HepG2 (cell line): ENCODE results near the gene UTP15. TPM values are rescaled to one million over a fixed set of nuclear protein-coding genes. Genes with fewer than 3 reads are reported as not detected.

ENCODE experiments used
- AHR ChIP-seq: IDR thresholded peaks from 2 replicates; pipeline ENCODE4 v1.6.1; 2018; ENCODE audit warnings: missing genetic modification reagents, missing compliant biosample characterization
- ARNT2 ChIP-seq: sonication (generic); formaldehyde crosslinking; IDR thresholded peaks from 2 replicates; pipeline ENCODE4 v1.8.0; 2022; ENCODE audit warnings: mild to moderate bottlenecking, low read depth, missing genetic modification reagents, moderate library complexity
- CBX1 ChIP-seq: IDR thresholded peaks from one replicate; pipeline ENCODE4 v1.6.1; 2016; ENCODE audit warnings: antibody characterized with exemption, low read depth
- GABPB1 ChIP-seq: IDR thresholded peaks from 2 replicates; pipeline ENCODE4 v1.6.1; 2016; ENCODE audit warnings: mild to moderate bottlenecking, missing genetic modification reagents, moderate library complexity, missing compliant biosample characterization
- GLI4 ChIP-seq: sonication (generic); formaldehyde crosslinking; IDR thresholded peaks from 2 replicates; pipeline ENCODE4 v1.5.1; 2020; ENCODE audit warnings: missing genetic modification reagents, mild to moderate bottlenecking, moderate library complexity, borderline replicate concordance
- GPN1 ChIP-seq: sonication (generic); formaldehyde crosslinking; IDR thresholded peaks from 2 replicates; pipeline ENCODE4 v1.5.1; 2020; ENCODE audit warnings: missing genetic modification reagents, borderline replicate concordance
- GTF2F1 ChIP-seq: fragments of 150-350 bp; IDR thresholded peaks from 2 replicates; pipeline ENCODE4 v1.6.1; 2014; ENCODE audit warnings: low read length
- HMG20B ChIP-seq: conservative IDR thresholded peaks from 2 replicates; pipeline ENCODE4 v1.6.1; 2016; ENCODE audit warnings: missing genetic modification reagents, missing compliant biosample characterization
- HNRNPUL1 ChIP-seq: fragments of 200-400 bp; formaldehyde crosslinking; IDR thresholded peaks from 2 replicates; pipeline ENCODE4 v1.6.1; 2017; ENCODE audit warnings: low read depth, mild to moderate bottlenecking, low read length, moderate library complexity
- NFIC ChIP-seq: IDR thresholded peaks from 2 replicates; pipeline ENCODE4 v1.6.1; 2012; ENCODE audit warnings: mild to moderate bottlenecking, low read length, inconsistent platforms
- PTBP1 ChIP-seq: fragments of 200-400 bp; formaldehyde crosslinking; IDR thresholded peaks from 2 replicates; pipeline ENCODE4 v1.6.1; 2018; ENCODE audit warnings: low read length, low read depth; ENCODE audit not compliant: poor library complexity, severe bottlenecking
- SP2 ChIP-seq: sonication (generic); formaldehyde crosslinking; IDR thresholded peaks from 2 replicates; pipeline ENCODE4 v1.5.1; 2020; ENCODE audit warnings: mild to moderate bottlenecking, missing genetic modification reagents
- TARDBP ChIP-seq: sonication (generic); formaldehyde crosslinking; IDR thresholded peaks from 2 replicates; pipeline ENCODE4 v1.8.0; 2022; ENCODE audit warnings: mild to moderate bottlenecking, missing genetic modification reagents
- TBX3 ChIP-seq: fragments of 450-650 bp; IDR thresholded peaks from 2 replicates; pipeline ENCODE4 v1.6.1; 2017; ENCODE audit warnings: antibody characterized with exemption, mild to moderate bottlenecking, inconsistent platforms, borderline replicate concordance
- ZFP36L1 ChIP-seq: sonication (generic); formaldehyde crosslinking; IDR thresholded peaks from 2 replicates; pipeline ENCODE4 v1.8.0; 2022; ENCODE audit warnings: mild to moderate bottlenecking, missing genetic modification reagents, moderate library complexity
- ZNF891 ChIP-seq: sonication (generic); formaldehyde crosslinking; IDR thresholded peaks from 2 replicates; pipeline ENCODE4 v1.5.0; 2020; ENCODE audit warnings: mild to moderate bottlenecking, missing genetic modification reagents
- polyA plus RNA-seq, 8 experiments: library from polyadenylated mRNA; depleted of rRNA in 3 of 8; stranded (reverse) in 7 of 8; unstranded in 1 of 8; fragments of >200 nt; fragmentation: Illumina TruSeq in 4 of 8; extraction: Trizol in 4 of 8; gene quantifications; 2 replicates each; pipeline versions ENCODE4 v1.2.1 to v1.2.3, GENCODE V29; 2011 to 2016; ENCODE audit warnings: low read depth in 4 of 8, missing spikeins in 1 of 8, mixed read lengths in 1 of 8; ENCODE audit not compliant: insufficient read depth in 1 of 8
- total RNA-seq, 5 experiments: library from RNA; depleted of rRNA; stranded (reverse); fragments of >200 nt; fragmentation: Illumina TruSeq; extraction: Trizol; gene quantifications; 2 replicates each; pipeline ENCODE4 v1.2.3, GENCODE V29; 2016; ENCODE audit warnings: low read depth in 1 of 5
- TF ChIP-seq, protein P1 (sequence below), 2 experiments: sonication (generic) in 1 of 2; formaldehyde crosslinking in 1 of 2; IDR thresholded peaks; 2 replicates each; pipeline versions ENCODE4 v1.5.1 to v1.6.1; 2011 to 2020; ENCODE audit warnings: borderline replicate concordance in 1 of 2, low read depth in 1 of 2, low read length in 1 of 2, mild to moderate bottlenecking in 1 of 2, missing genetic modification reagents in 1 of 2, moderate library complexity in 1 of 2
- TF ChIP-seq, protein P2 (sequence below): sonication (generic); formaldehyde crosslinking; IDR thresholded peaks from 2 replicates; pipeline ENCODE4 v1.9.0; 2021; ENCODE audit warnings: missing genetic modification reagents, borderline replicate concordance
- TF ChIP-seq, protein P3 (sequence below): sonication (generic); formaldehyde crosslinking; IDR thresholded peaks from 2 replicates; pipeline ENCODE4 v1.8.0; 2022; ENCODE audit warnings: missing genetic modification reagents, mild to moderate bottlenecking, moderate library complexity, borderline replicate concordance
- TF ChIP-seq, protein P4 (sequence below): sonication (generic); formaldehyde crosslinking; IDR thresholded peaks from 2 replicates; pipeline ENCODE4 v1.5.1; 2020; ENCODE audit warnings: missing genetic modification reagents, mild to moderate bottlenecking, borderline replicate concordance

The UTP15 gene
- total and polyA plus RNA-seq, 2 of the 13 experiments (the other 11 are each of a cell fraction or from before 2014, with no cell fraction given): 7.3 to 35.8 TPM

DNA sequence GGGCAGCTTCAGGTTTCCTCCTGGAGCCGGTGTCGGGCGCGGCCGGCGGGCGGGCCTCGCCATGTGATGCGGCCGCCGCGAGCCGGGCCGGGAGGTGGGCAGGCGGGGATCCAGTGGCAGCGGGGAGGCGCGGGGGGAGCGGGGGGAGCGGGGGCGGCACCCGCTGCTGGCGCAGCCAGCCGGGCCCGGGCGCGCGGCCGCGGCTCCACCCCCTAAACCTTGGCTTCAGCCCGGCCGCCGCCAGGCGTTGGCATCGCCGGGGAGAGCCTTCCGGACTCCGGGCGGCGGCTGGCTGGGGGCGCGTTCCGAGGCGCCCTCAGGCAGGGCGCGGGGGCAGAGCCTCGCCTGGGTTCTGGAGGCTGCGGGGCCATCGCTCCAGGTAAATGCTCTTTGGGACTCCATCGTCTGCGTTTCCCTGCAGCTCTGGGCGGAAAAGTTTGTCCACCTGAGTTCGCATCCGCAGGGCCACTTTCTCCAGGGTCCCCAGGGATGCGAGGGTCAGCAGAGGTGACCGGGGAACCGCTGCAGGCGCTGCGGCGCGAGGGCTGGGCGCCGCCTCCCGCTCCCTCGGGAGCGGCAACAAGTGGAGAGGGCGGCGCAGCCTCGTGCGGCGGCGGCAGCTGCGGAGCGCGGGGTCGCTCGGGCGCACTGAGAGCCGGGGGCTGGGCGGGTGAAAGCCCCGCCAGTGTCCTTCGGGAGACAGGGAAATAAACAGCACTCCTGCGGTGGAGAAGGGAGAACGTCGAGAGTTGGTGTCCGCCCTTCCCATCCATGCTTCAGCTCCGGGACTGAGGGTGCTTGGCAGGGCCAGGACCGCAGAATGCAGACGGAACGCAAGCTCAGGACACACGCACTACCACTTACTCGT, 60.6 kb downstream of the UTP15 start, which contains the start of gene ARHGEF28 (continued):
- no peak for TF ChIP-seq TARDBP (CRISPR knock-in tag)
- TF ChIP-seq NFIC: no peak
- TF ChIP-seq, protein P1, sequence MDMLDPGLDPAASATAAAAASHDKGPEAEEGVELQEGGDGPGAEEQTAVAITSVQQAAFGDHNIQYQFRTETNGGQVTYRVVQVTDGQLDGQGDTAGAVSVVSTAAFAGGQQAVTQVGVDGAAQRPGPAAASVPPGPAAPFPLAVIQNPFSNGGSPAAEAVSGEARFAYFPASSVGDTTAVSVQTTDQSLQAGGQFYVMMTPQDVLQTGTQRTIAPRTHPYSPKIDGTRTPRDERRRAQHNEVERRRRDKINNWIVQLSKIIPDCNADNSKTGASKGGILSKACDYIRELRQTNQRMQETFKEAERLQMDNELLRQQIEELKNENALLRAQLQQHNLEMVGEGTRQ (IDR thresholded peaks at IDR 0.05; ENCODE audit: low read depth, low read length): no peak
- TF ChIP-seq, protein P1 (CRISPR knock-in tag; IDR thresholded peaks at IDR 0.05; ENCODE audit: borderline replicate concordance): no peak
- TF ChIP-seq TBX3: no peak
- TF ChIP-seq PTBP1: no peak
- TF ChIP-seq AHR (CRISPR knock-in tag): no peak
- no peak for TF ChIP-seq CBX1
- TF ChIP-seq, protein P2, sequence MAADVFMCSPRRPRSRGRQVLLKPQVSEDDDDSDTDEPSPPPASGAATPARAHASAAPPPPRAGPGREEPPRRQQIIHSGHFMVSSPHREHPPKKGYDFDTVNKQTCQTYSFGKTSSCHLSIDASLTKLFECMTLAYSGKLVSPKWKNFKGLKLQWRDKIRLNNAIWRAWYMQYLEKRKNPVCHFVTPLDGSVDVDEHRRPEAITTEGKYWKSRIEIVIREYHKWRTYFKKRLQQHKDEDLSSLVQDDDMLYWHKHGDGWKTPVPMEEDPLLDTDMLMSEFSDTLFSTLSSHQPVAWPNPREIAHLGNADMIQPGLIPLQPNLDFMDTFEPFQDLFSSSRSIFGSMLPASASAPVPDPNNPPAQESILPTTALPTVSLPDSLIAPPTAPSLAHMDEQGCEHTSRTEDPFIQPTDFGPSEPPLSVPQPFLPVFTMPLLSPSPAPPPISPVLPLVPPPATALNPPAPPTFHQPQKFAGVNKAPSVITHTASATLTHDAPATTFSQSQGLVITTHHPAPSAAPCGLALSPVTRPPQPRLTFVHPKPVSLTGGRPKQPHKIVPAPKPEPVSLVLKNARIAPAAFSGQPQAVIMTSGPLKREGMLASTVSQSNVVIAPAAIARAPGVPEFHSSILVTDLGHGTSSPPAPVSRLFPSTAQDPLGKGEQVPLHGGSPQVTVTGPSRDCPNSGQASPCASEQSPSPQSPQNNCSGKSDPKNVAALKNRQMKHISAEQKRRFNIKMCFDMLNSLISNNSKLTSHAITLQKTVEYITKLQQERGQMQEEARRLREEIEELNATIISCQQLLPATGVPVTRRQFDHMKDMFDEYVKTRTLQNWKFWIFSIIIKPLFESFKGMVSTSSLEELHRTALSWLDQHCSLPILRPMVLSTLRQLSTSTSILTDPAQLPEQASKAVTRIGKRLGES (CRISPR knock-in tag): no peak
- TF ChIP-seq GABPB1 (CRISPR knock-in tag): peak; percentile 56; the same call in 1 of the 2 replicates
- no peak for TF ChIP-seq SP2
- TF ChIP-seq HNRNPUL1: no peak
- TF ChIP-seq ZNF891 (CRISPR knock-in tag): no peak
- no peak for TF ChIP-seq HMG20B (CRISPR knock-in tag)
- TF ChIP-seq, protein P3, sequence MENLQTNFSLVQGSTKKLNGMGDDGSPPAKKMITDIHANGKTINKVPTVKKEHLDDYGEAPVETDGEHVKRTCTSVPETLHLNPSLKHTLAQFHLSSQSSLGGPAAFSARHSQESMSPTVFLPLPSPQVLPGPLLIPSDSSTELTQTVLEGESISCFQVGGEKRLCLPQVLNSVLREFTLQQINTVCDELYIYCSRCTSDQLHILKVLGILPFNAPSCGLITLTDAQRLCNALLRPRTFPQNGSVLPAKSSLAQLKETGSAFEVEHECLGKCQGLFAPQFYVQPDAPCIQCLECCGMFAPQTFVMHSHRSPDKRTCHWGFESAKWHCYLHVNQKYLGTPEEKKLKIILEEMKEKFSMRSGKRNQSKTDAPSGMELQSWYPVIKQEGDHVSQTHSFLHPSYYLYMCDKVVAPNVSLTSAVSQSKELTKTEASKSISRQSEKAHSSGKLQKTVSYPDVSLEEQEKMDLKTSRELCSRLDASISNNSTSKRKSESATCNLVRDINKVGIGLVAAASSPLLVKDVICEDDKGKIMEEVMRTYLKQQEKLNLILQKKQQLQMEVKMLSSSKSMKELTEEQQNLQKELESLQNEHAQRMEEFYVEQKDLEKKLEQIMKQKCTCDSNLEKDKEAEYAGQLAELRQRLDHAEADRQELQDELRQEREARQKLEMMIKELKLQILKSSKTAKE (CRISPR knock-in tag): no peak
- TF ChIP-seq ARNT2: peak; percentile 23; the same call in 1 of the 2 replicates
- TF ChIP-seq GTF2F1: no peak
- 0 out of 2 replicates have a peak, but pooled peaks have one; percentile 34 for TF ChIP-seq ZFP36L1 (CRISPR knock-in tag)
- TF ChIP-seq GPN1 (CRISPR knock-in tag): no peak
- no peak for TF ChIP-seq GLI4 (CRISPR knock-in tag)
- TF ChIP-seq, protein P4, sequence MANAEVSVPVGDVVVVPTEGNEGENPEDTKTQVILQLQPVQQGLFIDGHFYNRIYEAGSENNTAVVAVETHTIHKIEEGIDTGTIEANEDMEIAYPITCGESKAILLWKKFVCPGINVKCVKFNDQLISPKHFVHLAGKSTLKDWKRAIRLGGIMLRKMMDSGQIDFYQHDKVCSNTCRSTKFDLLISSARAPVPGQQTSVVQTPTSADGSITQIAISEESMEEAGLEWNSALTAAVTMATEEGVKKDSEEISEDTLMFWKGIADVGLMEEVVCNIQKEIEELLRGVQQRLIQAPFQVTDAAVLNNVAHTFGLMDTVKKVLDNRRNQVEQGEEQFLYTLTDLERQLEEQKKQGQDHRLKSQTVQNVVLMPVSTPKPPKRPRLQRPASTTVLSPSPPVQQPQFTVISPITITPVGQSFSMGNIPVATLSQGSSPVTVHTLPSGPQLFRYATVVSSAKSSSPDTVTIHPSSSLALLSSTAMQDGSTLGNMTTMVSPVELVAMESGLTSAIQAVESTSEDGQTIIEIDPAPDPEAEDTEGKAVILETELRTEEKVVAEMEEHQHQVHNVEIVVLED (CRISPR knock-in tag): 0 out of 2 replicates have a peak, but pooled peaks have one; percentile 23
